Measurements from ENCODE around the gene TMEM232.

GRCh38 chr5:110616009-110616408, 110.5 kb downstream of the TMEM232 start:
- no peak for TF ChIP-seq POLR2A (IDR thresholded peaks at IDR 0.05)
- no peak for TF ChIP-seq CTCF (IDR thresholded peaks at IDR 0.05)
